Trophoblast cell (in vitro differentiated cells and primary cell): Measurements from ENCODE around the gene FMOD.

Source experiments
- DNase-seq, 2 donors: peaks; one replicate each; pipeline ENCODE4 v3.0.0-alpha.2; 2016
- H2AFZ ChIP-seq: 2 replicates; pipeline ENCODE4 v1.6.1; 2013; ENCODE audit warnings: low read length, moderate library complexity, mild to moderate bottlenecking; ENCODE audit not compliant: insufficient read depth, poor library complexity
- H2AK5ac ChIP-seq: 2 replicates; pipeline ENCODE4 v1.6.1; 2013; ENCODE audit warnings: mild to moderate bottlenecking, low read length
- H2BK120ac ChIP-seq: 2 replicates; pipeline ENCODE4 v1.6.1; 2013; ENCODE audit warnings: low read length, mild to moderate bottlenecking, moderate library complexity; ENCODE audit not compliant: insufficient read depth, poor library complexity
- H2BK12ac ChIP-seq: 2 replicates; pipeline ENCODE4 v1.6.1; 2013; ENCODE audit warnings: mild to moderate bottlenecking, low read length, moderate library complexity
- H2BK5ac ChIP-seq: 2 replicates; pipeline ENCODE4 v1.6.1; 2013; ENCODE audit warnings: low read length, low read depth, moderate library complexity, mild to moderate bottlenecking; ENCODE audit not compliant: poor library complexity
- H3K14ac ChIP-seq: 2 replicates; pipeline ENCODE4 v1.6.1; 2013; ENCODE audit warnings: mild to moderate bottlenecking, low read length
- H3K18ac ChIP-seq: 2 replicates; pipeline ENCODE4 v1.6.1; 2013; ENCODE audit warnings: mild to moderate bottlenecking, low read length
- H3K23ac ChIP-seq: 2 replicates; pipeline ENCODE4 v1.6.1; 2013; ENCODE audit warnings: low read length
- H3K27ac ChIP-seq: 2 replicates; pipeline ENCODE4 v1.5.1; 2013; ENCODE audit warnings: low read depth, mild to moderate bottlenecking, inconsistent platforms, low read length, moderate library complexity
- H3K27me3 ChIP-seq: 2 replicates; pipeline ENCODE4 v1.6.1; 2013; ENCODE audit warnings: inconsistent platforms, mild to moderate bottlenecking, low read length, moderate library complexity; ENCODE audit not compliant: insufficient read depth
- H3K36me3 ChIP-seq, 2 experiments: 1 replicate in 1 of 2; 2 replicates in 1 of 2; pipeline ENCODE4 v1.6.1; 2013; ENCODE audit warnings: low read length in 2 of 2, mild to moderate bottlenecking in 2 of 2, moderate library complexity in 1 of 2; ENCODE audit not compliant: insufficient read depth in 2 of 2, control insufficient read depth in 1 of 2
- H3K4ac ChIP-seq: 2 replicates; pipeline ENCODE4 v1.6.1; 2013; ENCODE audit warnings: low read depth, mild to moderate bottlenecking, low read length, moderate library complexity
- H3K4me1 ChIP-seq, 2 experiments: 1 replicate in 1 of 2; 2 replicates in 1 of 2; pipeline ENCODE4 v1.6.1; 2013; ENCODE audit warnings: low read length in 2 of 2, mild to moderate bottlenecking in 2 of 2, moderate library complexity in 1 of 2; ENCODE audit not compliant: insufficient read depth in 2 of 2, control insufficient read depth in 1 of 2
- H3K4me2 ChIP-seq: 2 replicates; pipeline ENCODE4 v1.6.1; 2013; ENCODE audit warnings: inconsistent platforms, mild to moderate bottlenecking, low read length, moderate library complexity
- H3K4me3 ChIP-seq: 2 replicates; pipeline ENCODE4 v1.5.1; 2013; ENCODE audit warnings: mild to moderate bottlenecking, low read depth, low read length, inconsistent platforms
- H3K79me1 ChIP-seq: one replicate; pipeline ENCODE4 v1.6.1; 2013; ENCODE audit warnings: low read length
- H3K79me2 ChIP-seq: 2 replicates; pipeline ENCODE4 v1.6.1; 2013; ENCODE audit warnings: low read length, mild to moderate bottlenecking; ENCODE audit not compliant: control insufficient read depth, insufficient read depth, poor library complexity
- H3K9ac ChIP-seq: 2 replicates; pipeline ENCODE4 v1.6.1; 2013; ENCODE audit warnings: mild to moderate bottlenecking, low read length
- H3K9me3 ChIP-seq: 2 replicates; pipeline ENCODE4 v1.6.1; 2013; ENCODE audit warnings: low read depth, mild to moderate bottlenecking, control low read depth, inconsistent platforms, low read length; ENCODE audit not compliant: insufficient read depth
- H4K12ac ChIP-seq: 2 replicates; pipeline ENCODE4 v1.6.1; 2013; ENCODE audit warnings: low read depth, mild to moderate bottlenecking, low read length, moderate library complexity
- H4K8ac ChIP-seq: 2 replicates; pipeline ENCODE4 v1.6.1; 2013; ENCODE audit warnings: low read depth, mild to moderate bottlenecking, low read length, moderate library complexity
- H4K91ac ChIP-seq: one replicate; pipeline ENCODE4 v1.6.1; 2013; ENCODE audit warnings: low read depth, mild to moderate bottlenecking, low read length, moderate library complexity
- WGBS: extraction: QIAGEN DNeasy Blood & Tissue Kit; methylation state at CpG from one replicate; pipeline ENCODE4 v1.1.7; 2013; ENCODE audit warnings: missing lambda C conversion rate; ENCODE audit not compliant: insufficient read length, insufficient coverage; ENCODE audit errors: extremely low coverage; 5-methylcytosine and 5-hydroxymethylcytosine counted together

Gene FMOD

GRCh38 chr1:203328714-203329122 lies 22.2 kb downstream of the FMOD start:
- Histone ChIP-seq H3K9ac (no peak overlapping the region), H3K27ac (no peak overlapping the region), H2BK12ac (no peak overlapping the region), H4K91ac (no peak overlapping the region), H2BK5ac (no peak overlapping the region), H3K18ac (no peak overlapping the region), H3K27me3 (no peaks in the 10 kb centered on the region), H2AK5ac (no peak overlapping the region), H4K12ac (no peak overlapping the region), H3K36me3 (no peaks in the 10 kb centered on the region), H3K4me1 (peaks cover 2 to 9% of the 10 kb centered on the region in 2 experiments), H3K4me3 (no peak overlapping the region), H3K79me1 (peaks cover 10% of the 10 kb centered on the region), H3K14ac (no peak overlapping the region), H3K9me3 (peaks cover 3% of the 10 kb centered on the region), H2AFZ (no peak overlapping the region), H3K23ac (no peak overlapping the region), H3K4me2 (no peak overlapping the region), H4K8ac (no peak overlapping the region), H3K4ac (no peak overlapping the region), H3K79me2 (no peaks in the 10 kb centered on the region), H2BK120ac (no peak overlapping the region)
- peak in 1 of 2 donors; percentile 56 for DNase-seq
- no CpG with 5 or more reads among the region's 7 CpGs for WGBS

DNA sequence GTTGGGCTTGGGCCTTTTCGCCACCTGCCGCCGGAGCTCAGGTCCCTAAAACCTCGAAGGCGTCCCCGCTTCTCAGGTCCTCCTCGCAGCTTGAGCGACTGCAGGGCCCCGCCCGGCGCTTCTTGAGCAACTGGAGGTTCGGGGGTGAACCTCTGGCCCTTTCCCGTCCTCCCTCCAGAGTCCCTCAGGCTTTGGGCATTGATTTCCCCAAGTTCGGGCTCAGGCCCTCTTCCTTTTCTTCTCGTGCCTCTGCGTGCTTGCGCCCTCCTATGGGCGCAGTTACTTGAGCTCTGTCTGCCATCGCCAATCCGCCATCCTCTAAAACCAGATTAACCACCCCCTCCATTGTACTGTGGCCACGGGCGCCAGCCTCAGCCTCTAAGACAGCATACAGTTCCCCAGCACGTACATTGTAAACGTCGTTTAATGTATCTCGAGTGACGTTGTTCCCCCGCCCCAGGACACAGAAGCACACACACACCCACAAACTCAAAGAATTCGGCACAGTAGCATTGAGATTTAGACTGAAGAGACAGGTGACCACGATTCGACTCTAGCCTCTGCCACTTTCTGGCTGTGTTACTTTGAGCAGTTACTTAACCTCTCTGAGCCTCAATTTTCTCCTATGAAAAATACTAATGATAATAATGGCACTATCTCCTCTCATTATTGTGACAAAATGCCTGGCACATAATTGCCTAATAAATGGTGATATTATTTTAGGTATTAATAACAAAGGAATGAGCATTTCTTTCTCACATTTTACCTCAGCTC lies 23.1 kb downstream of the FMOD start:
- peaks cover 10% of the 10 kb centered on the region for H3K79me1 ChIP-seq
- peak overlapping the region; percentile 96 for H2AFZ ChIP-seq
- H2BK120ac ChIP-seq = peak overlapping the region; percentile 97
- DNase-seq = peak; percentile 33 to 60
- peak overlapping the region; percentile 80 for H3K4me2 ChIP-seq
- no peaks in the 10 kb centered on the region for H3K79me2 ChIP-seq
- H3K4ac ChIP-seq = peak overlapping the region; percentile 77
- peak overlapping the region; percentile 68 for H2BK5ac ChIP-seq
- peak overlapping the region; percentile 4 for H3K4me3 ChIP-seq
- peak overlapping the region; percentile 87 for H4K91ac ChIP-seq
- no peaks in the 10 kb centered on the region for H3K36me3 ChIP-seq
- WGBS = no CpG with 5 or more reads among the region's 31 CpGs
- H3K4me1 ChIP-seq = peaks cover 2 to 9% of the 10 kb centered on the region in 2 experiments
- no peak overlapping the region for H3K9ac ChIP-seq
- H3K14ac ChIP-seq = peak overlapping the region; percentile 84
- peak overlapping the region; percentile 89 for H2BK12ac ChIP-seq
- H3K23ac ChIP-seq = no peak overlapping the region
- H3K18ac ChIP-seq = peak overlapping the region; percentile 77
- peaks cover 3% of the 10 kb centered on the region for H3K9me3 ChIP-seq
- H2AK5ac ChIP-seq = peak overlapping the region; percentile 62
- H3K27ac ChIP-seq = peak overlapping the region; percentile 73
- no peaks in the 10 kb centered on the region for H3K27me3 ChIP-seq
- peak overlapping the region; percentile 91 for H4K12ac ChIP-seq
- peak overlapping the region; percentile 89 for H4K8ac ChIP-seq

GRCh38 chr1:203326830-203327683 lies 23.9 kb downstream of the FMOD start:
- H3K36me3 ChIP-seq = no peaks in the 10 kb centered on the region
- H3K79me2 ChIP-seq = no peaks in the 10 kb centered on the region
- H2BK5ac ChIP-seq = peak overlapping the region; percentile 8
- peak overlapping the region; percentile 80 for H3K4me2 ChIP-seq
- peak overlapping the region; percentile 89 for H4K8ac ChIP-seq
- peaks cover 2 to 9% of the 10 kb centered on the region in 2 experiments for H3K4me1 ChIP-seq
- peak overlapping the region; percentile 96 for H2AFZ ChIP-seq
- H3K27me3 ChIP-seq = no peaks in the 10 kb centered on the region
- peak overlapping the region; percentile 73 for H3K27ac ChIP-seq
- H2AK5ac ChIP-seq = no peak overlapping the region
- peak overlapping the region; percentile 5 for H3K14ac ChIP-seq
- H3K18ac ChIP-seq = peak overlapping the region; percentile 44
- WGBS = no CpG with 5 or more reads among the region's 49 CpGs
- H2BK12ac ChIP-seq = peak overlapping the region; percentile 16
- H3K9me3 ChIP-seq = peaks cover 3% of the 10 kb centered on the region
- peak overlapping the region; percentile 55 for H2BK120ac ChIP-seq
- H3K79me1 ChIP-seq = peaks cover 10% of the 10 kb centered on the region
- peak overlapping the region; percentile 11 for H3K9ac ChIP-seq
- peak overlapping the region; percentile 2 for H3K4ac ChIP-seq
- H4K12ac ChIP-seq = no peak overlapping the region
- H3K4me3 ChIP-seq = peak overlapping the region; percentile 32
- peak; percentile 85 to 89 for DNase-seq
- no peak overlapping the region for H3K23ac ChIP-seq
- peak overlapping the region; percentile 87 for H4K91ac ChIP-seq

- Histone ChIP-seq H2BK120ac (no peak overlapping the region), H3K18ac (no peak overlapping the region), H3K23ac (no peak overlapping the region), H2BK12ac (no peak overlapping the region), H3K4me3 (no peak overlapping the region), H3K4me1 (peaks cover 2 to 9% of the 10 kb centered on the region in 2 experiments), H3K9ac (no peak overlapping the region), H2AFZ (no peak overlapping the region), H3K9me3 (peaks cover 3% of the 10 kb centered on the region), H4K91ac (peak overlapping the region; percentile 12), H3K27ac (no peak overlapping the region), H2AK5ac (no peak overlapping the region), H4K8ac (no peak overlapping the region), H4K12ac (no peak overlapping the region), H3K79me2 (no peaks in the 10 kb centered on the region), H3K4ac (no peak overlapping the region), H3K36me3 (no peaks in the 10 kb centered on the region), H3K14ac (no peak overlapping the region), H3K27me3 (no peaks in the 10 kb centered on the region), H2BK5ac (no peak overlapping the region), H3K79me1 (peaks cover 10% of the 10 kb centered on the region), H3K4me2 (no peak overlapping the region)
- WGBS = no CpG with 5 or more reads among the region's 13 CpGs
- DNase-seq = no peak
Observed at GRCh38 chr1:203325418-203326091, 25.4 kb downstream of the FMOD start.
